ENCODE data around the gene NEU4.
"Not testable (repeated sequence)": the region's sequence is repeated elsewhere in the genome, so short reads cannot be mapped to it uniquely, and the experiment has no call there.

- TF ChIP-seq POLR2AphosphoS5 (IDR thresholded peaks at IDR 0.05; ENCODE audit: borderline replicate concordance, low read depth, low read length); EZH2 (IDR thresholded peaks at IDR 0.05); FOXP2 (optimal IDR thresholded peaks at IDR 0.05; ENCODE audit: control extremely low read depth, extremely low read length, insufficient read depth): not testable (repeated sequence)
Measured at GRCh38 chr2:241819947-241820624, 11.1 kb downstream of the NEU4 start.

Measured in SK-N-MC (cell line).